PFSK-1 (cell line): Measurements from ENCODE around the gene KYAT1.

Source experiments
- FOXP2 ChIP-seq: optimal IDR thresholded peaks from 2 replicates; pipeline ENCODE3; 2011; ENCODE audit warnings: borderline replicate concordance, control low read depth, inconsistent platforms; ENCODE audit not compliant: insufficient read depth; ENCODE audit errors: extremely low read length, extremely low read depth
- POLR2AphosphoS5 ChIP-seq: IDR thresholded peaks from 2 replicates; pipeline ENCODE4 v1.6.1; 2012; ENCODE audit warnings: low read depth, mild to moderate bottlenecking, control low read depth, low read length, moderate library complexity
- SIN3A ChIP-seq: IDR thresholded peaks from 2 replicates; pipeline ENCODE4 v1.6.1; 2012; ENCODE audit warnings: mild to moderate bottlenecking, low read length, moderate library complexity, borderline replicate concordance; ENCODE audit not compliant: insufficient read depth
- TAF1 ChIP-seq: IDR thresholded peaks from 2 replicates; pipeline ENCODE4 v1.6.1; 2012; ENCODE audit warnings: low read length, control low read depth, borderline replicate concordance; ENCODE audit not compliant: insufficient read depth
- TF ChIP-seq, protein P1 (sequence below), 2 experiments: IDR thresholded peaks; 2 replicates each; pipeline versions ENCODE4 v1.6.1 to v1.8.0; 2011 to 2012; ENCODE audit warnings: low read depth in 2 of 2, low read length in 2 of 2, control low read depth in 1 of 2, inconsistent platforms in 1 of 2, mild to moderate bottlenecking in 1 of 2, moderate library complexity in 1 of 2; ENCODE audit not compliant: insufficient read depth in 1 of 2

The KYAT1 gene

DNA sequence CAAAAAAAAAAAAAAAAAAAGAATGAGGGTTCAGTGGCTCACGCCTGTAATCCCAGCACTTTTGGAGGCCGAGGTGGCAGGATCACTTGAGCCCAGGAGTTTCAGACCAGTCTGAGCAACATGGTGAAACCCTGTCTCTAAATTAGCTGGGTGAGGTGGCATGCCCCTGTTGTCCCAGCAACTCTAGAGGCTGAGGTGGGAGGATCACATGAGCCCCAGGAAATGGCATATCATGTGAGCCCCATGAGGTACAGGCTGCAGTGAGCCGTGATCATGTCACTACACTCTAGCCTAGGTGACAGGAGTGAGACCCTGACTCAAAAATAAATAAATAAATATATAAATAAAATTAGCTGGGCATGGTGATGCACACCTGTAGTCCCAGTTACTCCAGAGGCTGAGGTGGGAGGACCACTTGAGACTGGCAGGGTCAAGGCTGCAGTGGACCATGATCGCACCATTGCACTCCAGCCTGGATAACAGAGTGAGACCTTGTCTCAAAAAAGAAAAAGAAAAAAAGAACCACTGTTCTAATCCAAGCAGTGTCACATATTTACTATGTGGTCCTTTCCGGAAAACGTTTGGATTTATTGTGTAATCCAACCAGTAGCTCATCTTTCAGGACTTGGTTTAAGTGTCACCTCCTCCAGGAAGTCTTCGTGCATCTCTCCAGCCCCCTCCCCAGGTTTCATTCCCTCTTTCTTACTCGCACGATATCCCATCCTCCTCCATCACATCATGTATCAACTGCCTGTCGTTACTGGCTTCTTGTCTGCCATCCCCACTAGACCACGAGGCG, 39.9 kb downstream of the KYAT1 start:
- TF ChIP-seq TAF1 (no peak), FOXP2 (no peak), SIN3A (no peak), POLR2AphosphoS5 (no peak)
- TF ChIP-seq, protein P1, sequence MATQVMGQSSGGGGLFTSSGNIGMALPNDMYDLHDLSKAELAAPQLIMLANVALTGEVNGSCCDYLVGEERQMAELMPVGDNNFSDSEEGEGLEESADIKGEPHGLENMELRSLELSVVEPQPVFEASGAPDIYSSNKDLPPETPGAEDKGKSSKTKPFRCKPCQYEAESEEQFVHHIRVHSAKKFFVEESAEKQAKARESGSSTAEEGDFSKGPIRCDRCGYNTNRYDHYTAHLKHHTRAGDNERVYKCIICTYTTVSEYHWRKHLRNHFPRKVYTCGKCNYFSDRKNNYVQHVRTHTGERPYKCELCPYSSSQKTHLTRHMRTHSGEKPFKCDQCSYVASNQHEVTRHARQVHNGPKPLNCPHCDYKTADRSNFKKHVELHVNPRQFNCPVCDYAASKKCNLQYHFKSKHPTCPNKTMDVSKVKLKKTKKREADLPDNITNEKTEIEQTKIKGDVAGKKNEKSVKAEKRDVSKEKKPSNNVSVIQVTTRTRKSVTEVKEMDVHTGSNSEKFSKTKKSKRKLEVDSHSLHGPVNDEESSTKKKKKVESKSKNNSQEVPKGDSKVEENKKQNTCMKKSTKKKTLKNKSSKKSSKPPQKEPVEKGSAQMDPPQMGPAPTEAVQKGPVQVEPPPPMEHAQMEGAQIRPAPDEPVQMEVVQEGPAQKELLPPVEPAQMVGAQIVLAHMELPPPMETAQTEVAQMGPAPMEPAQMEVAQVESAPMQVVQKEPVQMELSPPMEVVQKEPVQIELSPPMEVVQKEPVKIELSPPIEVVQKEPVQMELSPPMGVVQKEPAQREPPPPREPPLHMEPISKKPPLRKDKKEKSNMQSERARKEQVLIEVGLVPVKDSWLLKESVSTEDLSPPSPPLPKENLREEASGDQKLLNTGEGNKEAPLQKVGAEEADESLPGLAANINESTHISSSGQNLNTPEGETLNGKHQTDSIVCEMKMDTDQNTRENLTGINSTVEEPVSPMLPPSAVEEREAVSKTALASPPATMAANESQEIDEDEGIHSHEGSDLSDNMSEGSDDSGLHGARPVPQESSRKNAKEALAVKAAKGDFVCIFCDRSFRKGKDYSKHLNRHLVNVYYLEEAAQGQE (IDR thresholded peaks at IDR 0.05; ENCODE audit: insufficient read depth in 1 of 2, low read depth in 2 of 2, low read length in 2 of 2): no peak

DNA sequence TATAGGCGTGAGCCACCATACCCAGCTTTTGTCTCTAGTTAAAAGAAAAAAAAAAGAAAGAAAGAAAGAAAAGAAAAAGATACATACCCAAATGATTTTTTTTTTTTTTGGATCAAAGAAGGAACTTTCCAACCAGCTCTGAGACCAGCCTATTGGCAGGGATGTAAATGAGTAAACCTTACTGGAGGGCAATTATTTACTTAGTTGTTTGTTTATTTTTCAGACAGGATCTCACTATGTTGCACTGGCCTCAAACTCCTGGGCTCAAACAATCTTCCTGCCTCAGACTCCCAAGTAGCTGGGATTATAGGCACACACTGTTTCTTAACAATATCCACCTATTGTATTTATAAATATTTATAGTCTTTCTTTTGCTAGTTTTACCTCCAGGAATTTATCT, 41.2 kb downstream of the KYAT1 start:
- TF ChIP-seq FOXP2 (no peak), SIN3A (no peak), POLR2AphosphoS5 (no peak), TAF1 (no peak)
- TF ChIP-seq, protein P1 (IDR thresholded peaks at IDR 0.05; ENCODE audit: insufficient read depth in 1 of 2, low read depth in 2 of 2, low read length in 2 of 2): no peak

DNA sequence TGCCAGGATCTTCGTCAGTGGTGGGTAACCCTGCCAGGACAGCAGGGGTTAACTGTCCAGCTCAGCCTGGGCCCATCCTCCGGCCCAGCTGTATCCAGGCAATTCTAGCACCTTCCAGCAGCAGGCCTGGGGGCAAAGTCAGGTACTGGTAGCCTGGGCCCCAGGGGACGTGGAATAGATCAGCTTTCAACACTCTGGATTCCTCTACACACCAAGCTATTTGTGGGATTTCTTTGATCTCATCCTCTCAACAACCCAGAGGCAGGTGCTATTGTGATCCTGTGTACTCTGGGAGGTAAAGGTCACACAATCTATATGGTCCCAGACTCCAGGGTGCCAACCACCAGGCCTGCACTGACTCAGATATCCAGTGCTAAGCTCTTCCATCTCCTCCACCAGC, 43.4 kb downstream of the KYAT1 start:
- TF ChIP-seq FOXP2: no peak
- no peak for TF ChIP-seq SIN3A
- TF ChIP-seq, protein P1 (IDR thresholded peaks at IDR 0.05; ENCODE audit: insufficient read depth in 1 of 2, low read depth in 2 of 2, low read length in 2 of 2): no peak
- no peak for TF ChIP-seq TAF1

DNA sequence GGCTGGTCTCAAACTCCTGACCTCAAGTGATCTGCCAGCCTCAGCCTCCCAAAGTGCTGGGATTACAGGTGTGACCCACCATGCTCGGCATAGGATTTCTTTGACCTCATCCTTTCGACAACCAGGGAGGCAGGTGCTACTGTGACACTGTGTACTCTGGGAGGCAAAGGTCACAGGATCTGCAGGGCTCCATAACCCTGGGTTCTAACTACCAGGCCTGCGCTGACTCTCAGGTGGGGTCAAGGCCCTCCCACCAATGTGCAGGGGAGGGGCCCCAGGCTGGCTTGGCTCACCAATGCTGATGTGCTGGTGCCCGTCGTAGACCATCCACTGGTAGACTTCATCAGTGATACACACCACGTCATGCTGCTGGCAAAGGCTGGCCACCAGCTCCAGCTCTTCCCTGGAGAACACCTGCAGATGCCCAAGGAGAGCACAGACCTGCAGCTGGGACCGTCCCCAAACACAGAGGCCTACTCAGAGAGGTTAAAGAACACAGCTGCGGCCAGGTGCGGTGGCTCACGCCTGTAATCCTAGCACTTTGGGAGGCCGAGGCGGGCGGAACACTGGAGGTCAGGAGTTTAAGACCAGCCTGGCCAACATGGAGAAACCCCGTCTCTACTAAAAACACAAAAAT, 45.1 kb downstream of the KYAT1 start:
- TF ChIP-seq, protein P1 (IDR thresholded peaks at IDR 0.05; ENCODE audit: insufficient read depth in 1 of 2, low read depth in 2 of 2, low read length in 2 of 2): no peak
- TF ChIP-seq POLR2AphosphoS5 (no peak), FOXP2 (no peak), SIN3A (no peak), TAF1 (no peak)
